Measurements from ENCODE around the gene USF2. TPM values are rescaled to one million over a fixed set of nuclear protein-coding genes. Genes with fewer than 3 reads are reported as not detected.
A peak's percentile ranks its signal among the peaks of the same experiment; 100 is the strongest.

Gene USF2
- total and polyA plus RNA-seq, 2 of the 8 experiments (the other 6 are each of a cell fraction or from before 2014, with no cell fraction given): 74.1 to 109 TPM

- Histone ChIP-seq H2BK20ac (ENCODE audit: low read length) (no peak overlapping the region), H3K27me3 (replicated peaks in 1 of 4; ENCODE audit: control insufficient read depth in 3 of 4, extremely low read depth in 1 of 4, insufficient read depth in 3 of 4, low read length in 3 of 4) (no peaks in the 10 kb centered on the region), H3K36me3 (ENCODE audit: control insufficient read depth in 2 of 4, insufficient read depth in 4 of 4, low read length in 3 of 4) (peaks cover 5 to 8% (median 5%) of the 10 kb centered on the region in 4 experiments; a peak in 6 of 8 replicates), H3K4me3 (ENCODE audit: extremely low read depth in 1 of 4, insufficient read depth in 2 of 4, low read depth in 3 of 4, low read length in 4 of 4) (no peak overlapping the region), H4K91ac (replicated peaks; ENCODE audit: insufficient read length, low read length) (no peak overlapping the region), H2AK5ac (ENCODE audit: low read depth, low read length) (no peak overlapping the region), H3K4me2 (ENCODE audit: insufficient read depth in 1 of 2, low read depth in 2 of 2, low read length in 2 of 2) (no peak overlapping the region), H2BK12ac (ENCODE audit: low read depth, low read length) (no peak overlapping the region), H3K27ac (ENCODE audit: low read depth, low read length) (no peak overlapping the region), H3K23me2 (ENCODE audit: low read depth, low read length) (no peaks in the 10 kb centered on the region), H3K14ac (ENCODE audit: insufficient read length) (no peak overlapping the region), H3K79me2 (ENCODE audit: control insufficient read depth in 1 of 2, insufficient read depth in 2 of 2, low read length in 2 of 2) (no peaks in the 10 kb centered on the region), H2AFZ (ENCODE audit: low read length) (no peak overlapping the region), H4K20me1 (replicated peaks in 1 of 2; ENCODE audit: control insufficient read depth in 1 of 2, insufficient read depth in 2 of 2, low read length in 2 of 2) (peaks cover 0 to 4% of the 10 kb centered on the region in 2 experiments), H3K18ac (ENCODE audit: extremely low read depth, low read length) (no peak overlapping the region), H3K79me1 (ENCODE audit: low read depth, low read length) (no peaks in the 10 kb centered on the region), H3K9ac (replicated peaks in 1 of 4; ENCODE audit: extremely low read depth in 1 of 4, low read depth in 3 of 4, low read length in 3 of 4) (no peak overlapping the region), H2BK15ac (ENCODE audit: low read length) (no peak overlapping the region), H3K23ac (ENCODE audit: insufficient read length) (no peak overlapping the region), H3K9me3 (ENCODE audit: insufficient read depth in 2 of 2, low read depth in 1 of 2, low read length in 1 of 2) (no peaks in the 10 kb centered on the region), H2BK5ac (ENCODE audit: low read depth, low read length) (no peak overlapping the region), H3K4ac (replicated peaks; ENCODE audit: insufficient read length, low read depth, low read length) (no peak overlapping the region), H4K5ac (ENCODE audit: insufficient read length, low read depth, low read length) (no peak overlapping the region), H4K8ac (ENCODE audit: extremely low read depth, insufficient read depth, low read length) (peak overlapping the region; percentile 57), H2BK120ac (replicated peaks; ENCODE audit: low read depth, low read length) (no peak overlapping the region), H3K4me1 (replicated peaks in 1 of 4; ENCODE audit: control insufficient read depth in 3 of 4, insufficient read depth in 4 of 4, low read length in 3 of 4) (peaks cover 0 to 7% (median 5%) of the 10 kb centered on the region in 4 experiments; a peak in 5 of 7 replicates), H3K56ac (replicated peaks; ENCODE audit: insufficient read length, low read depth, low read length) (no peak overlapping the region)
- TF ChIP-seq POU5F1 (IDR thresholded peaks at IDR 0.05; ENCODE audit: low read depth, low read length) (no peak), POLR2A (IDR thresholded peaks at IDR 0.05; ENCODE audit: control extremely low read depth in 1 of 2, low read depth in 2 of 2, low read length in 2 of 2) (no peak), CBX5 (IDR thresholded peaks at IDR 0.05; ENCODE audit: low read depth, low read length) (no peak), EGR1 (IDR thresholded peaks at IDR 0.05; ENCODE audit: borderline replicate concordance, low read depth, low read length) (no peak), RBBP5 (IDR thresholded peaks at IDR 0.05; ENCODE audit: borderline replicate concordance, low read depth, low read length) (no peak), CTBP2 (IDR thresholded peaks at IDR 0.05; ENCODE audit: borderline replicate concordance, insufficient read depth, insufficient read length, low read length) (no peak), JUN (IDR thresholded peaks at IDR 0.05; ENCODE audit: low read depth, low read length) (no peak), TBP (IDR thresholded peaks at IDR 0.05; ENCODE audit: low read depth, low read length) (no peak), GABPA (IDR thresholded peaks at IDR 0.05; ENCODE audit: borderline replicate concordance, insufficient read depth, low read length) (no peak), YY1 (IDR thresholded peaks at IDR 0.05; ENCODE audit: low read depth, low read length) (no peak), HDAC6 (IDR thresholded peaks at IDR 0.05; ENCODE audit: low read depth, low read length) (no peak), SUZ12 (IDR thresholded peaks at IDR 0.05; ENCODE audit: low read length) (no peak), CBX8 (IDR thresholded peaks at IDR 0.05; ENCODE audit: borderline replicate concordance, low read depth, low read length) (no peak)
- 86% methylated on average over 12 of the region's 12 CpGs; no CpG with 5 or more reads in 1 of the 2 experiments for WGBS, 2 experiments (ENCODE audit: extremely low coverage in 1 of 2, insufficient coverage in 1 of 2, insufficient read length in 1 of 2, insufficient replicate concordance in 2 of 2, low coverage in 1 of 2, low lambda C conversion rate in 2 of 2, missing lambda C conversion rate in 1 of 2)
- FAIRE-seq (no peak), DNase-seq (ENCODE audit: low read depth in 1 of 2, low spot score in 2 of 2) (no peak)
- ChIA-PET POLR2A (ENCODE audit: partially characterized antibody) (interaction anchor here (0.8 to 5.5 kb wide), 12 partner anchors 7 to 268 kb away, joined by 3 to 28 read pairs (median 6); partner anchors contain the start of genes MAG and USF2), CTCF (ENCODE audit: partially characterized antibody) (interaction anchor here (0.6 to 1.3 kb wide), 4 partner anchors 11 to 279 kb away, joined by 3 to 4 read pairs (median 3); no protein-coding TSS in a partner anchor)
Observed at GRCh38 chr19:35279985-35280821, 11.4 kb downstream of the USF2 start.

Data from H1 (cell line).